H9 (cell line): ENCODE results near the gene CACNA2D3. TPM values are rescaled to one million over a fixed set of nuclear protein-coding genes. Genes with fewer than 3 reads are reported as not detected.

Source experiments
- DNase-seq: peaks from one replicate; pipeline ENCODE4 v3.0.0-alpha.2; 2017
- H2AFZ ChIP-seq: one replicate; pipeline ENCODE4 v1.6.1; 2013; ENCODE audit warnings: mild to moderate bottlenecking, low read length, control low read depth, moderate library complexity
- H2AK5ac ChIP-seq: 2 replicates; pipeline ENCODE4 v1.6.1; 2013; ENCODE audit warnings: low read length, control low read depth, mixed read lengths; ENCODE audit not compliant: insufficient read length
- H2BK120ac ChIP-seq: one replicate; pipeline ENCODE4 v1.6.1; 2013; ENCODE audit warnings: low read depth, mild to moderate bottlenecking, low read length, control low read depth, inconsistent platforms; ENCODE audit not compliant: poor library complexity, severe bottlenecking
- H2BK12ac ChIP-seq: 2 replicates; pipeline ENCODE4 v1.6.1; 2013; ENCODE audit warnings: low read length, control low read depth, mixed read lengths, low read depth; ENCODE audit not compliant: insufficient read length
- H2BK15ac ChIP-seq: 2 replicates; pipeline ENCODE4 v1.6.1; 2013; ENCODE audit warnings: low read depth, low read length, control low read depth
- H2BK20ac ChIP-seq: one replicate; pipeline ENCODE4 v1.6.1; 2013; ENCODE audit warnings: low read depth, mild to moderate bottlenecking, low read length, control low read depth, inconsistent platforms; ENCODE audit not compliant: poor library complexity, severe bottlenecking
- H2BK5ac ChIP-seq: 2 replicates; pipeline ENCODE4 v1.6.1; 2013; ENCODE audit warnings: low read length, control low read depth, mixed read lengths; ENCODE audit not compliant: insufficient read length
- H3K14ac ChIP-seq: 2 replicates; pipeline ENCODE4 v1.6.1; 2013; ENCODE audit warnings: low read length, control low read depth; ENCODE audit not compliant: insufficient read depth
- H3K18ac ChIP-seq: 2 replicates; pipeline ENCODE4 v1.6.1; 2013; ENCODE audit warnings: low read depth, mild to moderate bottlenecking, mixed read lengths, low read length, control low read depth; ENCODE audit not compliant: insufficient read length
- H3K23ac ChIP-seq: 2 replicates; pipeline ENCODE4 v1.6.1; 2013; ENCODE audit warnings: low read length, control low read depth, mixed read lengths, low read depth; ENCODE audit not compliant: insufficient read length
- H3K23me2 ChIP-seq: 2 replicates; pipeline ENCODE4 v1.6.1; 2013; ENCODE audit warnings: low read depth, mild to moderate bottlenecking, mixed read lengths, low read length, control low read depth; ENCODE audit not compliant: insufficient read length, poor library complexity, severe bottlenecking
- H3K27ac ChIP-seq: 2 replicates; pipeline ENCODE4 v1.5.1; 2013; ENCODE audit warnings: low read length, control low read depth, mixed read lengths, low read depth; ENCODE audit not compliant: insufficient read length
- H3K27me3 ChIP-seq: 2 replicates; pipeline ENCODE4 v1.6.1; 2013; ENCODE audit warnings: low read length, control low read depth, inconsistent platforms; ENCODE audit not compliant: insufficient read depth
- H3K4ac ChIP-seq: 2 replicates; pipeline ENCODE4 v1.6.1; 2013; ENCODE audit warnings: low read depth, mild to moderate bottlenecking, control low read depth, inconsistent platforms, low read length, moderate library complexity
- H3K4me1 ChIP-seq: 2 replicates; pipeline ENCODE4 v1.6.1; 2013; ENCODE audit warnings: low read length, control low read depth, inconsistent platforms; ENCODE audit not compliant: insufficient read depth
- H3K4me2 ChIP-seq: 2 replicates; pipeline ENCODE4 v1.6.1; 2013; ENCODE audit warnings: low read length, control low read depth, mixed read lengths; ENCODE audit not compliant: insufficient read length, insufficient read depth
- H3K56ac ChIP-seq: 2 replicates; pipeline ENCODE4 v1.6.1; 2013; ENCODE audit warnings: low read depth, mild to moderate bottlenecking, mixed read lengths, low read length, control low read depth; ENCODE audit not compliant: insufficient read length
- H3K79me1 ChIP-seq: 2 replicates; pipeline ENCODE4 v1.6.1; 2013; ENCODE audit warnings: low read depth, mild to moderate bottlenecking, moderate library complexity, low read length, control low read depth, inconsistent platforms; ENCODE audit not compliant: insufficient read depth, poor library complexity, severe bottlenecking
- H3K79me2 ChIP-seq: 2 replicates; pipeline ENCODE4 v1.6.1; 2013; ENCODE audit warnings: low read length, control low read depth, inconsistent platforms; ENCODE audit not compliant: insufficient read depth
- H3K9ac ChIP-seq: 2 replicates; pipeline ENCODE4 v1.6.1; 2013; ENCODE audit warnings: low read length, control low read depth, mixed read lengths; ENCODE audit not compliant: insufficient read length; ENCODE audit errors: extremely low read depth
- H3K9me3 ChIP-seq: one replicate; pipeline ENCODE4 v1.6.1; 2013; ENCODE audit warnings: low read depth, low read length, inconsistent platforms; ENCODE audit not compliant: control insufficient read depth
- H3T11ph ChIP-seq: one replicate; pipeline ENCODE4 v1.6.1; 2013; ENCODE audit warnings: mild to moderate bottlenecking, low read length, control low read depth, inconsistent platforms
- H4K20me1 ChIP-seq: one replicate; pipeline ENCODE4 v1.6.1; 2013; ENCODE audit not compliant: control insufficient read depth, insufficient read length, insufficient read depth
- H4K5ac ChIP-seq: 2 replicates; pipeline ENCODE4 v1.6.1; 2013; ENCODE audit warnings: low read depth, mild to moderate bottlenecking, mixed read lengths, low read length, control low read depth; ENCODE audit not compliant: insufficient read length
- H4K8ac ChIP-seq: replicated peaks from 2 replicates; pipeline ENCODE4 v1.6.1; 2013; ENCODE audit warnings: low read length, control low read depth, mixed read lengths, low read depth; ENCODE audit not compliant: insufficient read length
- H4K91ac ChIP-seq: 2 replicates; pipeline ENCODE4 v1.6.1; 2013; ENCODE audit warnings: low read depth, mild to moderate bottlenecking, moderate library complexity, mixed read lengths, low read length, control low read depth; ENCODE audit not compliant: insufficient read length
- H3K27ac Mint-ChIP-seq, 3 experiments: 2 replicates in 2 of 3; 3 replicates in 1 of 3; pipeline ENCODE4 v1.8.0; 2020 to 2021; ENCODE audit warnings: mixed read lengths in 3 of 3, mild to moderate bottlenecking in 1 of 3, moderate library complexity in 1 of 3
- H3K27me3 Mint-ChIP-seq: 2 replicates; pipeline ENCODE4 v1.8.0; 2021; ENCODE audit warnings: low read depth, mild to moderate bottlenecking, moderate library complexity, mixed read lengths
- H3K36me3 Mint-ChIP-seq, 3 experiments: 2 replicates in 2 of 3; 3 replicates in 1 of 3; pipeline ENCODE4 v1.8.0; 2020 to 2021; ENCODE audit warnings: low read depth in 3 of 3, mixed read lengths in 3 of 3; ENCODE audit not compliant: insufficient read depth in 1 of 3
- H3K4me1 Mint-ChIP-seq, 2 experiments: 2 replicates each; pipeline ENCODE4 v1.8.0; 2020; ENCODE audit warnings: mixed read lengths in 2 of 2
- H3K4me3 Mint-ChIP-seq, 2 experiments: 2 replicates in 1 of 2; 3 replicates in 1 of 2; pipeline ENCODE4 v1.8.0; 2020 to 2021; ENCODE audit warnings: mild to moderate bottlenecking in 2 of 2, mixed read lengths in 2 of 2, moderate library complexity in 1 of 2
- H3K9me3 Mint-ChIP-seq, 2 experiments: 2 replicates in 1 of 2; 3 replicates in 1 of 2; pipeline ENCODE4 v1.8.0; 2020; ENCODE audit warnings: mild to moderate bottlenecking in 2 of 2, mixed read lengths in 2 of 2, moderate library complexity in 1 of 2
- CTCF ChIP-seq: fragments of 200-600 bp; sonication (generic); conservative IDR thresholded peaks from 3 replicates; pipeline ENCODE4 v1.8.0; 2021; ENCODE audit warnings: antibody characterized with exemption, mild to moderate bottlenecking
- WGBS: extraction: QIAGEN DNeasy Blood & Tissue Kit; methylation state at CpG from one replicate; pipeline ENCODE4 v1.1.7; 2013; ENCODE audit warnings: missing lambda C conversion rate, low lambda C conversion rate, mixed read lengths; ENCODE audit not compliant: insufficient read length; ENCODE audit errors: extremely low coverage; 5-methylcytosine and 5-hydroxymethylcytosine counted together
- total RNA-seq: library from RNA; stranded (reverse); gene quantifications from 2 replicates; pipeline ENCODE4 v1.2.1, GENCODE V29; 2021

The CACNA2D3 gene
- total RNA-seq, 1 experiment from 2014 or later, result 3.2 TPM

GRCh38 chr3:54378184-54378583 lies 255.8 kb downstream of the CACNA2D3 start:
- Mint-ChIP-seq H3K9me3 (no peaks in the 10 kb centered on the region), H3K4me3 (no peak overlapping the region), H3K4me1 (no peaks in the 10 kb centered on the region), H3K27ac (no peak overlapping the region), H3K27me3 (peaks cover 8% of the 10 kb centered on the region), H3K36me3 (no peaks in the 10 kb centered on the region)
- Histone ChIP-seq H4K5ac (no peak overlapping the region), H2AFZ (no peak overlapping the region), H3T11ph (no peak overlapping the region), H2AK5ac (no peak overlapping the region), H2BK15ac (no peak overlapping the region), H4K91ac (no peak overlapping the region), H2BK5ac (no peak overlapping the region), H3K27me3 (no peaks in the 10 kb centered on the region), H3K56ac (no peak overlapping the region), H2BK120ac (no peak overlapping the region), H3K9me3 (no peaks in the 10 kb centered on the region), H3K4ac (no peak overlapping the region), H3K23ac (no peak overlapping the region), H3K79me1 (no peaks in the 10 kb centered on the region), H3K27ac (no peak overlapping the region), H3K14ac (no peak overlapping the region), H3K4me1 (no peaks in the 10 kb centered on the region), H4K20me1 (no peaks in the 10 kb centered on the region), H4K8ac (no peak overlapping the region), H3K9ac (no peak overlapping the region), H3K23me2 (no peaks in the 10 kb centered on the region), H2BK20ac (no peak overlapping the region), H3K79me2 (no peaks in the 10 kb centered on the region), H3K18ac (no peak overlapping the region), H3K4me2 (no peak overlapping the region), H2BK12ac (no peak overlapping the region)
- DNase-seq, result no peak
- no CpG with 5 or more reads among the region's 5 CpGs for WGBS
- no peak for TF ChIP-seq CTCF
